Transverse colon (tissue), 3 donors: ENCODE measurements around the gene NT5C2.

Source experiments
- EP300 ChIP-seq: sonication (generic); formaldehyde crosslinking; IDR thresholded peaks from one replicate; pipeline ENCODE4 v1.6.1; 2017; ENCODE audit warnings: antibody characterized with exemption, low read depth
- POLR2A ChIP-seq: fragments of 450-650 bp; IDR thresholded peaks from one replicate; pipeline ENCODE4 v1.6.1; 2016; ENCODE audit warnings: antibody characterized with exemption, mild to moderate bottlenecking, moderate library complexity
- POLR2AphosphoS5 ChIP-seq, 3 donors: sonication (generic); formaldehyde crosslinking; IDR thresholded peaks; one replicate each; pipeline ENCODE4 v1.6.1; 2016; ENCODE audit warnings: antibody characterized with exemption in 3 of 3

GRCh38 chr10:103047381-103047780 is 145.7 kb downstream of the NT5C2 start:
- TF ChIP-seq POLR2AphosphoS5 (IDR thresholded peaks at IDR 0.05) (no peak), POLR2A (no peak), EP300 (no peak)
